GM12878 (cell line): Measurements from ENCODE around the gene TENT5A. TPM values are rescaled to one million over a fixed set of nuclear protein-coding genes. Genes with fewer than 3 reads are reported as not detected.

Source experiments
- BCL11A ChIP-seq: IDR thresholded peaks from 2 replicates; pipeline ENCODE4 v1.6.1; 2011; ENCODE audit warnings: low read depth, low read length
- BMI1 ChIP-seq: fragments of 450-650 bp; IDR thresholded peaks from 2 replicates; pipeline ENCODE4 v1.6.1; 2016; ENCODE audit warnings: mild to moderate bottlenecking, moderate library complexity, borderline replicate concordance
- EED ChIP-seq: sonication (generic); IDR thresholded peaks from 2 replicates; pipeline ENCODE4 v1.6.1; 2016; ENCODE audit warnings: antibody characterized with exemption, low read depth
- KAT2A ChIP-seq: conservative IDR thresholded peaks from 2 replicates; pipeline ENCODE4 v1.6.1; 2011; ENCODE audit warnings: low read depth, low read length; ENCODE audit not compliant: control insufficient read depth
- KDM1A ChIP-seq: fragments of 200-600 bp; sonication (generic); IDR thresholded peaks from 2 replicates; pipeline ENCODE4 v1.6.1; 2016; ENCODE audit warnings: borderline replicate concordance
- MEF2B ChIP-seq: fragments of 450-650 bp; IDR thresholded peaks from 2 replicates; pipeline ENCODE4 v1.6.1; 2018; ENCODE audit warnings: mild to moderate bottlenecking, moderate library complexity; ENCODE audit not compliant: partially characterized antibody, poor library complexity, severe bottlenecking
- NFYB ChIP-seq: IDR thresholded peaks from 2 replicates; pipeline ENCODE4 v1.6.1; 2011; ENCODE audit warnings: low read depth, mild to moderate bottlenecking, low read length, improper control_type of control experiment, moderate library complexity; ENCODE audit not compliant: insufficient read depth
- NR2C2 ChIP-seq: IDR thresholded peaks from 2 replicates; pipeline ENCODE4 v1.6.1; 2011; ENCODE audit warnings: borderline replicate concordance, low read depth; ENCODE audit not compliant: control insufficient read depth, insufficient read length
- NR2F1 ChIP-seq: fragments of 450-650 bp; conservative IDR thresholded peaks from 2 replicates; pipeline ENCODE4 v1.6.1; 2017; ENCODE audit warnings: mild to moderate bottlenecking
- RUNX3 ChIP-seq: IDR thresholded peaks from 2 replicates; pipeline ENCODE4 v1.6.1; 2012; ENCODE audit warnings: low read length, inconsistent platforms
- SREBF1 ChIP-seq: IDR thresholded peaks from 2 replicates; pipeline ENCODE4 v1.6.1; 2012; ENCODE audit warnings: mild to moderate bottlenecking, low read length
- TCF7 ChIP-seq: IDR thresholded peaks from 2 replicates; pipeline ENCODE4 v1.6.1; 2014; ENCODE audit warnings: antibody characterized with exemption, borderline replicate concordance
- YY1 ChIP-seq: IDR thresholded peaks from 2 replicates; pipeline ENCODE4 v1.6.1; 2011; ENCODE audit warnings: low read depth, mild to moderate bottlenecking, low read length
- ZNF384 ChIP-seq: IDR thresholded peaks from 2 replicates; pipeline ENCODE4 v1.6.1; 2012; ENCODE audit warnings: low read depth, mild to moderate bottlenecking, low read length, improper control_type of control experiment, borderline replicate concordance
- polyA plus RNA-seq, 11 experiments: library from polyadenylated mRNA; depleted of rRNA in 4 of 11; unstranded in 6 of 11; stranded (reverse) in 5 of 11; fragments of >200 nt; fragmentation: Nextera tagmentation in 4 of 11; fragmentation: Illumina TruSeq in 1 of 11; extraction: Ambion mirVana in 4 of 11; extraction: Trizol in 1 of 11; gene quantifications; 1 replicate in 1 of 11; 2 replicates in 10 of 11; pipeline versions ENCODE4 v1.2.1 to v1.2.3, GENCODE V29; 2011 to 2016; ENCODE audit warnings: inconsistent platforms in 2 of 11, missing spikeins in 2 of 11, low read depth in 1 of 11
- total RNA-seq, 4 experiments: library from RNA; depleted of rRNA in 3 of 4; stranded (reverse); fragments of >200 nt in 3 of 4; fragmentation: Illumina TruSeq in 1 of 4; extraction: Trizol in 1 of 4; gene quantifications; 2 replicates each; pipeline versions ENCODE4 v1.2.1 to v1.2.3, GENCODE V29; 2013 to 2021
- TF ChIP-seq, protein P1 (sequence below): IDR thresholded peaks from 2 replicates; pipeline ENCODE4 v1.6.1; 2012; ENCODE audit warnings: low read length, inconsistent platforms
- TF ChIP-seq, protein P2 (sequence below): fragments of 450-650 bp; IDR thresholded peaks from 2 replicates; pipeline ENCODE4 v1.6.1; 2018; ENCODE audit warnings: mild to moderate bottlenecking, low read depth, moderate library complexity; ENCODE audit not compliant: partially characterized antibody
- TF ChIP-seq, protein P3 (sequence below), 3 experiments: IDR thresholded peaks in 2 of 3; conservative IDR thresholded peaks in 1 of 3; 2 replicates each; pipeline ENCODE4 v1.5.1; 2011; ENCODE audit warnings: low read depth in 3 of 3, low read length in 3 of 3, mild to moderate bottlenecking in 3 of 3, control low read depth in 2 of 3, moderate library complexity in 2 of 3, inconsistent platforms in 1 of 3, mixed read lengths in 1 of 3; ENCODE audit not compliant: control insufficient read depth in 2 of 3, insufficient read depth in 1 of 3; ENCODE audit errors: extremely low read depth in 1 of 3
- TF ChIP-seq, protein P4 (sequence below): fragments of 450-650 bp; IDR thresholded peaks from 2 replicates; pipeline ENCODE4 v1.6.1; 2016; ENCODE audit warnings: mild to moderate bottlenecking

The TENT5A gene
- total and polyA plus RNA-seq, 10 of the 15 experiments (the other 5 are each of a cell fraction or from before 2014, with no cell fraction given), result 0.25 to 9.6 (median 0.48) TPM

DNA sequence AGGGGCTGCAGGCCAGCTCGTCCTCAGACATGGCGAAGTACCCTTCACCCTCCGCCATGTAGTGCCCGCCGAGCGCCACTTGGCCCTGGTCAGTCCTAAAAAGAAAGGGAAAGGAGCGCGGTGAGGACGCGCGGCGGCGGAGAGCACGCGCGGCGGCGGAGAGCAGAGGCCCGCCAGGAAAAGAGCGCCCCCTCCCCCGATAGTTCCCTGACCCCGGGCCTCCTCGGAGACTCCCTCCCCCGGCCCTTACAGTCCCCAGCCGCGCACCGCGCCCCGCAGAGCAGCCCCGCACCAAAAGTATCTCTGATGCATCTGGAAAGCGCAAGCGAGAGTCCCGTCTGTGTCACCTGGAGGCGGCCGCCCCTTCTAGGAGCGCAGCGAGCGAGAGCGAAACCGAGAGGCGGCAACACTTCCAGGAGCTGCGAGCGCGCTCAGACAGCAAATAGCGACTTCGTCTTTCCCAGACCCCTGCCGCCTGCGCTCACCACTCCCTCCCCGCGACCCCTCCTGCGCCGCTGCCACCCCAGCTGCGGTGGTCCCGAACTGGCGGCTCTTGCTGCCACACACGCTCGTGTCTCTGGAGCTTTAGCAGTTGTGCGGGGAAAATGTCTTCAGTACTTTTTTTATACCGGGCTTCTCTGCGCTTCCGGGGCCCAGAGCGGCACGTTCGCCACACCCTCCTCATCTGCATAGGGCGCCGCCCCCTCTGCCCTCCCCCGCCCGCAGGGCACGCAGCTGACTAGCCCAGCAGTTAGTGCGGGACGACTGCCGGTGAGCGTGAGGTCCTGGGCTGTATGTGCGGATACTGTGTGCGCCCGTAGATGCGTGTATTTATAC lies at the start of gene TENT5A (continued):
- no peak for TF ChIP-seq TCF7
- TF ChIP-seq NR2F1, result 0 out of 2 replicates have a peak, but pooled peaks have one; percentile 11
- no peak for TF ChIP-seq NR2C2
- no peak for TF ChIP-seq SREBF1
- TF ChIP-seq MEF2B, result no peak
- TF ChIP-seq, protein P1, sequence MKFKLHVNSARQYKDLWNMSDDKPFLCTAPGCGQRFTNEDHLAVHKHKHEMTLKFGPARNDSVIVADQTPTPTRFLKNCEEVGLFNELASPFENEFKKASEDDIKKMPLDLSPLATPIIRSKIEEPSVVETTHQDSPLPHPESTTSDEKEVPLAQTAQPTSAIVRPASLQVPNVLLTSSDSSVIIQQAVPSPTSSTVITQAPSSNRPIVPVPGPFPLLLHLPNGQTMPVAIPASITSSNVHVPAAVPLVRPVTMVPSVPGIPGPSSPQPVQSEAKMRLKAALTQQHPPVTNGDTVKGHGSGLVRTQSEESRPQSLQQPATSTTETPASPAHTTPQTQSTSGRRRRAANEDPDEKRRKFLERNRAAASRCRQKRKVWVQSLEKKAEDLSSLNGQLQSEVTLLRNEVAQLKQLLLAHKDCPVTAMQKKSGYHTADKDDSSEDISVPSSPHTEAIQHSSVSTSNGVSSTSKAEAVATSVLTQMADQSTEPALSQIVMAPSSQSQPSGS, result no peak
- TF ChIP-seq, protein P2, sequence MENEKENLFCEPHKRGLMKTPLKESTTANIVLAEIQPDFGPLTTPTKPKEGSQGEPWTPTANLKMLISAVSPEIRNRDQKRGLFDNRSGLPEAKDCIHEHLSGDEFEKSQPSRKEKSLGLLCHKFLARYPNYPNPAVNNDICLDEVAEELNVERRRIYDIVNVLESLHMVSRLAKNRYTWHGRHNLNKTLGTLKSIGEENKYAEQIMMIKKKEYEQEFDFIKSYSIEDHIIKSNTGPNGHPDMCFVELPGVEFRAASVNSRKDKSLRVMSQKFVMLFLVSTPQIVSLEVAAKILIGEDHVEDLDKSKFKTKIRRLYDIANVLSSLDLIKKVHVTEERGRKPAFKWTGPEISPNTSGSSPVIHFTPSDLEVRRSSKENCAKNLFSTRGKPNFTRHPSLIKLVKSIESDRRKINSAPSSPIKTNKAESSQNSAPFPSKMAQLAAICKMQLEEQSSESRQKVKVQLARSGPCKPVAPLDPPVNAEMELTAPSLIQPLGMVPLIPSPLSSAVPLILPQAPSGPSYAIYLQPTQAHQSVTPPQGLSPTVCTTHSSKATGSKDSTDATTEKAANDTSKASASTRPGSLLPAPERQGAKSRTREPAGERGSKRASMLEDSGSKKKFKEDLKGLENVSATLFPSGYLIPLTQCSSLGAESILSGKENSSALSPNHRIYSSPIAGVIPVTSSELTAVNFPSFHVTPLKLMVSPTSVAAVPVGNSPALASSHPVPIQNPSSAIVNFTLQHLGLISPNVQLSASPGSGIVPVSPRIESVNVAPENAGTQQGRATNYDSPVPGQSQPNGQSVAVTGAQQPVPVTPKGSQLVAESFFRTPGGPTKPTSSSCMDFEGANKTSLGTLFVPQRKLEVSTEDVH, result no peak
- no peak for TF ChIP-seq BMI1
- no peak for TF ChIP-seq NFYB
- no peak for TF ChIP-seq RUNX3
- TF ChIP-seq, protein P3, sequence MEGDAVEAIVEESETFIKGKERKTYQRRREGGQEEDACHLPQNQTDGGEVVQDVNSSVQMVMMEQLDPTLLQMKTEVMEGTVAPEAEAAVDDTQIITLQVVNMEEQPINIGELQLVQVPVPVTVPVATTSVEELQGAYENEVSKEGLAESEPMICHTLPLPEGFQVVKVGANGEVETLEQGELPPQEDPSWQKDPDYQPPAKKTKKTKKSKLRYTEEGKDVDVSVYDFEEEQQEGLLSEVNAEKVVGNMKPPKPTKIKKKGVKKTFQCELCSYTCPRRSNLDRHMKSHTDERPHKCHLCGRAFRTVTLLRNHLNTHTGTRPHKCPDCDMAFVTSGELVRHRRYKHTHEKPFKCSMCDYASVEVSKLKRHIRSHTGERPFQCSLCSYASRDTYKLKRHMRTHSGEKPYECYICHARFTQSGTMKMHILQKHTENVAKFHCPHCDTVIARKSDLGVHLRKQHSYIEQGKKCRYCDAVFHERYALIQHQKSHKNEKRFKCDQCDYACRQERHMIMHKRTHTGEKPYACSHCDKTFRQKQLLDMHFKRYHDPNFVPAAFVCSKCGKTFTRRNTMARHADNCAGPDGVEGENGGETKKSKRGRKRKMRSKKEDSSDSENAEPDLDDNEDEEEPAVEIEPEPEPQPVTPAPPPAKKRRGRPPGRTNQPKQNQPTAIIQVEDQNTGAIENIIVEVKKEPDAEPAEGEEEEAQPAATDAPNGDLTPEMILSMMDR (IDR thresholded peaks at IDR 0.05 in 2 of 3, conservative IDR thresholded peaks at IDR 0.05 in 1 of 3; ENCODE audit: control insufficient read depth in 2 of 3, extremely low read depth in 1 of 3, insufficient read depth in 1 of 3, low read depth in 3 of 3, low read length in 3 of 3), result no peak
- TF ChIP-seq BCL11A, result no peak
- TF ChIP-seq YY1, result no peak
- TF ChIP-seq ZNF384, result peak; percentile 55
- no peak for TF ChIP-seq KDM1A
- TF ChIP-seq, protein P4, sequence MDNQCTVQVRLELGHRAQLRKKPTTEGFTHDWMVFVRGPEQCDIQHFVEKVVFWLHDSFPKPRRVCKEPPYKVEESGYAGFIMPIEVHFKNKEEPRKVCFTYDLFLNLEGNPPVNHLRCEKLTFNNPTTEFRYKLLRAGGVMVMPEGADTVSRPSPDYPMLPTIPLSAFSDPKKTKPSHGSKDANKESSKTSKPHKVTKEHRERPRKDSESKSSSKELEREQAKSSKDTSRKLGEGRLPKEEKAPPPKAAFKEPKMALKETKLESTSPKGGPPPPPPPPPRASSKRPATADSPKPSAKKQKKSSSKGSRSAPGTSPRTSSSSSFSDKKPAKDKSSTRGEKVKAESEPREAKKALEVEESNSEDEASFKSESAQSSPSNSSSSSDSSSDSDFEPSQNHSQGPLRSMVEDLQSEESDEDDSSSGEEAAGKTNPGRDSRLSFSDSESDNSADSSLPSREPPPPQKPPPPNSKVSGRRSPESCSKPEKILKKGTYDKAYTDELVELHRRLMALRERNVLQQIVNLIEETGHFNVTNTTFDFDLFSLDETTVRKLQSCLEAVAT, result no peak
- no peak for TF ChIP-seq KAT2A
- TF ChIP-seq EED, result no peak
